ENCODE measurements around the gene BCAS1. TPM values are rescaled to one million over a fixed set of nuclear protein-coding genes. Genes with fewer than 3 reads are reported as not detected.

The BCAS1 gene
- total and polyA plus RNA-seq, 12 donors: 0.03 TPM; not detected in 11

DNA sequence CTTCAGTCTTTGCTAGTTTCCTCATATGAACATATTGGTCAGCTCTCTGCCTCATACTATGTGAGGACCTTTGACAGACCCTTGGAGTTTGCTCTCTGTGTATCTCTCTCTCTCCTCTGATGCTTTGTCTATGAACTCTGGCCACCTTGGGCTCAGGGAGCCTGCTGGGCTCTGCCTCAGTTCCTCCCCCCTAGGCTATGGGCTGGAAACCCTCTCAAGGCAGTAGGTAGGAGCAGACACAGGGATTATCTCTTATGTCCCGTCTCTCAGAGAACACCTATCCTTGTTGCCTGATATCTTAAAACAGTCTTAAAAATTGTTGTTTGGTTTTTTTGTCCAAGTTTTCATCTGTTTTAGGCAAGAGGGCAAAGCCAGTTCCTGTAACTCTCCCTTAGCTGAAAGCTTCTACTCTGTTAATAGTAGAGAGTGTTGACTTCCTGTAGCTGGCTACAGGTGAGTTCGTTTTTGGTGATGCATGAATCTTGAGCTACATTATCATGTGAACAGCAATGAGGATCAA, 68.3 kb downstream of the BCAS1 start:
- no peak for TF ChIP-seq CTCF (IDR thresholded peaks at IDR 0.05)
- Histone ChIP-seq H3K4me3 (no peak overlapping the region), H3K36me3 (no peaks in the 10 kb centered on the region), H3K27me3 (peaks cover 0 to 4% (median 0%) of the 10 kb centered on the region in 7 donors), H3K9me3 (peaks cover 0 to 36% (median 23%) of the 10 kb centered on the region in 11 donors), H3K4me1 (no peaks in the 10 kb centered on the region), H3K27ac (no peak overlapping the region)
- DNase-seq (no peak), ATAC-seq (no peak)
- 75% methylated on average over 2 of the region's 2 CpGs for WGBS, 2 donors
- intact Hi-C loops (cut with DNase I): no loop called here

DNA sequence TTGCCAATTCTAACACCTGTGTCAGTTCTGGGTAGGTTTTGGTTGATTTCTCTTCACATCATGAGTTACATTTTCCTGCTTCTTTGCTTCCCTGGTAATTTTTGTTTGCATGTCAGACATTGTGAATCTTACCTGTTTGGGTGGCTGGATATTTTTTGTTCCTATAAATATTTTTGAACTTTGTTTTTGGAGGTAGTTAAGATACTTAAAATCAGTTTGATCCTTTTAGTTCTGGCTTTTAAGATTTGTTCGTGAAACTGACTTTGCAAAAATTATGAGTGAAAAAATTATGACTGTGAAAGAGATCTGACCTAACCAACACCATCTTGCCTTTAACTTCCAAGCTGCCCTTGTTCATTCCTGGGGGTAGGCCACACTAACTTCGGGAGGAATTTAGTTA, 69.5 kb downstream of the BCAS1 start:
- ATAC-seq (no peak), DNase-seq (no peak)
- H3K27ac ChIP-seq: no peak overlapping the region
- no peaks in the 10 kb centered on the region for H3K4me1 ChIP-seq
- H3K36me3 ChIP-seq: no peaks in the 10 kb centered on the region
- WGBS, 2 donors: 56 to 70% methylated on average over 2 of the region's 2 CpGs
- H3K4me3 ChIP-seq: no peak overlapping the region
- no peak for TF ChIP-seq CTCF (IDR thresholded peaks at IDR 0.05)
- H3K9me3 ChIP-seq: peaks cover 0 to 36% (median 23%) of the 10 kb centered on the region in 11 donors
- intact Hi-C loops (cut with DNase I): no loop called here
- peaks cover 0 to 9% (median 0%) of the 10 kb centered on the region in 7 donors for H3K27me3 ChIP-seq

GRCh38 chr20:54000262-54000661, 70.1 kb downstream of the BCAS1 start:
- TF ChIP-seq CTCF (IDR thresholded peaks at IDR 0.05): no peak
- no peaks in the 10 kb centered on the region for H3K36me3 ChIP-seq
- no peak overlapping the region for H3K27ac ChIP-seq
- intact Hi-C loops (cut with DNase I): no loop called here
- H3K4me1 ChIP-seq: no peaks in the 10 kb centered on the region
- H3K4me3 ChIP-seq: no peak overlapping the region
- ATAC-seq (no peak), DNase-seq (no peak)
- H3K9me3 ChIP-seq: peaks cover 0 to 36% (median 23%) of the 10 kb centered on the region in 11 donors
- H3K27me3 ChIP-seq: peaks cover 0 to 13% (median 0%) of the 10 kb centered on the region in 7 donors

DNA sequence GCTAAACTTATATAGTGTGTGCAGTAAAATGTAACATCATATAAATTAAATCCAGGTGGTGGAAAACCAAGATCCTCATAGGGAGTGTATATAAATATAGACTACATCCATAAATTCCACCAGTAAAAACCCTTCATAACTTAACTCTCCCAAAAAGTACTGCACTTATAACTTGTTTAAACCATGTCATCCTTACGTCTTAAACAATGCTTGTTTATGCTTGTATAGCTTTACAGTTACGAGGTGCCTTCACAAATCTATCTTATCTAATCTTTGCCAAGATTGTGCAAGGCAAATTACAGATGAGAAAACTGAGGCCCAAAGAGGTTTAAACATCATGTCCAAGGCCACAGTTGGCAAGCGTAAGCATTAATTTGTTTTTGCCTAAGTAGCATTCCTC, 71.3 kb downstream of the BCAS1 start:
- no peak for TF ChIP-seq CTCF (IDR thresholded peaks at IDR 0.05)

More for the DNA sequence above, 71.3 kb downstream of the BCAS1 start:
- no peak for ATAC-seq
- intact Hi-C loops (cut with DNase I): no loop called here
- DNase-seq: no peak
- H3K4me3 ChIP-seq: no peak overlapping the region
- H3K27ac ChIP-seq: no peak overlapping the region
- WGBS, 2 donors: 85 to 86% methylated on average over 3 of the region's 3 CpGs
- H3K9me3 ChIP-seq: peaks cover 0 to 36% (median 23%) of the 10 kb centered on the region in 11 donors
- no peaks in the 10 kb centered on the region for H3K4me1 ChIP-seq
- H3K36me3 ChIP-seq: no peaks in the 10 kb centered on the region
- peaks cover 0 to 16% (median 0%) of the 10 kb centered on the region in 7 donors for H3K27me3 ChIP-seq
